KOPT-K1 (cell line): ENCODE measurements around the gene NEDD8.

ENCODE experiments used
- H3K27ac ChIP-seq: fragments of 200-600 bp; sonication (generic); 2 replicates; pipeline ENCODE4 v1.5.1; 2016; ENCODE audit warnings: antibody characterized with exemption, mild to moderate bottlenecking, low read depth, low read length; ENCODE audit not compliant: poor library complexity, severe bottlenecking
- H3K36me3 ChIP-seq: fragments of 200-600 bp; sonication (generic); 2 replicates; pipeline ENCODE4 v1.5.1; 2017; ENCODE audit warnings: antibody characterized with exemption, mild to moderate bottlenecking, low read length, moderate library complexity; ENCODE audit not compliant: insufficient read depth
- H3K9me3 ChIP-seq: fragments of 200-600 bp; sonication (generic); 2 replicates; pipeline ENCODE4 v1.5.1; 2017; ENCODE audit warnings: antibody characterized with exemption, low read length, mild to moderate bottlenecking; ENCODE audit not compliant: insufficient read depth, poor library complexity, severe bottlenecking

The NEDD8 gene

DNA sequence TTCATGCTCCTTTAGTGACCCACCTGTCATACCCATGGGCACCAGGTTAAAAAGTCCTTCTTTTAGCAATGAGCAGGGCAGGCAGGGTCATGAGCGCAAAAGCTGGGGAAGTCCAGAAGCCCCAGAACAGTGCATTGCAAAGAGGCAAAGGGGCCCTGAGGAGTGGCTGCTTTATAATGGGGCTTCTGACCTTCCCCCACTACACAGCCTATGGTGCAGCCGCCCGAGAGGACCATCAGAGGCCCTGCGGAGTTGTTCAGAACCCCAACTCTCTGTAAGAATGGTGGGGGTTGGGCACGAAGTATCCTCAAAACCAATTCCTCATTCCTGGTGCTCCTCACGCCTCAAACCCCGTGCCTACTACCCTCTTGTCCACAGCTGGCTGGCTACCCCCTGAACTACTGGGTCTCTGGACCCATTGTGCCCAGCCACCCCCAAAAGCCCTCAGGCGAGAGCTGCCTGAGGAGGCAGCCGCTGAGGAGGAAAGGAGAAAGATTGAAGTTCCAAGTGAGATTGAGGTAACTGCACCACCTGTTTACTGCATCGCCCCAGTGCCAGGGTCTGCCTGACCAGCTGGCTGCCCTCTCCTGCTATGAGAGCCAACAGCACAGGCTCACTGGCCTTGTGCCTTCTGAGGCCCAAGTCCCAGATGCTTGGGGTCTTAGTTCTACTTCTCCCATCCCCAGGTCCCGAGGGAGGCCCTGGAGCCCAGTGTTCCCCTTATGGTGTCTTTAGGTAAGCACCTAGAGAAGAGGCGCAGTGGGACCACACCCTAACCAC is 53.6 kb downstream of the NEDD8 start:
- H3K36me3 ChIP-seq: peaks cover 73% of the 10 kb centered on the region
- H3K9me3 ChIP-seq: no peaks in the 10 kb centered on the region
- no peak overlapping the region for H3K27ac ChIP-seq

DNA sequence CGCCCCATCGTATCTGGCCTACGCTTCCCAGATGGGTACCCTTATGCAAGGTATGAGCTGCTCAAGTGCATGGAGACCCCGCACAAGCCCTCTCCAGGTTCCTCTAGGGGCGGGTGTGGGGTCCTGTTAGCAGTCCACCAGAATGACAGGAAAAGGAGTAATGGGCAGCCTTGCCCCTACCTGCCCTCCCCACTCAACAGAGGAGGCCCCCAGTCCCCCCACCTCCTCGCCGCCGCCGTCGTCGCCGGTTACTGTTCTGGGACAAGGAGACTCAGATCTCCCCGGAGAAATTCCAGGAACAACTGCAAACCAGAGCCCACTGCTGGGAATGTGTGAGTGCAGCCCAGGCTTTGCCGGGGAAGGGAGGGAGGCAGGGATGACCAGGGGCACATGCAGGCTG is 54.3 kb downstream of the NEDD8 start:
- peaks cover 66% of the 10 kb centered on the region for H3K36me3 ChIP-seq
- no peak overlapping the region for H3K27ac ChIP-seq
- H3K9me3 ChIP-seq: no peaks in the 10 kb centered on the region

GRCh38 chr14:24177041-24177825 is 54.9 kb downstream of the NEDD8 start:
- H3K36me3 ChIP-seq: peaks cover 60% of the 10 kb centered on the region
- H3K27ac ChIP-seq: no peak overlapping the region
- no peaks in the 10 kb centered on the region for H3K9me3 ChIP-seq

DNA sequence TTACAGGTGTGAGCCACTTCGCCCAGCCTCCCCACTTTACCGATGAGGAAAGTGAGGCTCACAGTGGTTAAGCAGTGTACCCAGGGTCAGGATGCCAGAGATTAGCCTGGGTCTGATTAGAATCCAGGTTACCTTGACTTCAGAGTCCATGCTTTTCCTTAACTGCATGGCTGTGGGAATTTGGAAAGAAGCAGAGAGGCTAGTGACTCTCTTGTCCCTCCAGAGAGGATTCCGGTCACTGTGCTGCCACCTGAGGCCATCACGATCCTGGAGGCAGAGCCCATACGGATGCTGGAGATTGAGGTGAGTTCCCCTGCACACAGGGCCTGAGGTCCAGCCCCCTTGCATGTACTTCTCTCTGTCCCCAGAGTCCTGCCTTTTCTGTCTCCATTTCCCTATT is 55.6 kb downstream of the NEDD8 start:
- Histone ChIP-seq H3K36me3 (peaks cover 53% of the 10 kb centered on the region), H3K9me3 (no peaks in the 10 kb centered on the region), H3K27ac (no peak overlapping the region)

GRCh38 chr14:24172871-24173281 is 59.3 kb downstream of the NEDD8 start:
- Histone ChIP-seq H3K9me3 (no peaks in the 10 kb centered on the region), H3K36me3 (peaks cover 16% of the 10 kb centered on the region), H3K27ac (no peak overlapping the region)

DNA sequence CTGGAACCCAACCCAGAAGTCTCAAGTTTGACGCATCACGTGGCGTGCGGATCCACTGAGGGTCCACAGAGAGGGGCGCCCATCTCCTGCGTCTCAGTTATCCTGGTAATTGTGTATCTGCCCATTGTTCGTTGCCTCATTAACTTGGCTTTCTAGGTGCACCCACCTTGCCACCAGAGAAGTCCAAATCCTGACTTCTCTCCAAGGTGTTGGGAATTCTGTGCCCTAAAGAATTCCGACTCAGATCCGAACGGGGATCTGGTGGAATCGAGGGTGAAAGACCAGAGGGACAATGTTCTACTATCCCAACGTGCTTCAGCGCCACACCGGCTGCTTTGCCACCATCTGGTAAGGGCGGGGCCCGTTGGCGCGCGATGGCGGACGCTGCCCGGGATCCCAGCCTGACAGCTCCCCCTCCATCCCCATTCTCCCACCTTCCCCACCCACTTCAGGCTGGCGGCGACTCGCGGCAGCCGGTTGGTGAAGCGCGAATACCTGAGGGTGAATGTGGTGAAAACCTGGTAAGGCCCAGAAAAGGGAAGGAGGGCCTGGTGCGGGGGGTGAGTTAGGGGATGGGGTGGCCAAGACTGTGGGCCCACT is 59.8 kb downstream of the NEDD8 start:
- Histone ChIP-seq H3K36me3 (peaks cover 15% of the 10 kb centered on the region), H3K27ac (no peak overlapping the region), H3K9me3 (no peaks in the 10 kb centered on the region)

GRCh38 chr14:24171422-24172260 is 60.5 kb downstream of the NEDD8 start, which contains the start of gene REC8:
REC8 (plus strand) TSS chr14:24172080; CDS start chr14:24172553, 473 bp downstream.
- Histone ChIP-seq H3K9me3 (no peaks in the 10 kb centered on the region), H3K27ac (no peak within 1 kb of the TSS), H3K36me3 (peaks cover 11% of the 10 kb centered on the region; the same call in 1 of the 2 replicates)

DNA sequence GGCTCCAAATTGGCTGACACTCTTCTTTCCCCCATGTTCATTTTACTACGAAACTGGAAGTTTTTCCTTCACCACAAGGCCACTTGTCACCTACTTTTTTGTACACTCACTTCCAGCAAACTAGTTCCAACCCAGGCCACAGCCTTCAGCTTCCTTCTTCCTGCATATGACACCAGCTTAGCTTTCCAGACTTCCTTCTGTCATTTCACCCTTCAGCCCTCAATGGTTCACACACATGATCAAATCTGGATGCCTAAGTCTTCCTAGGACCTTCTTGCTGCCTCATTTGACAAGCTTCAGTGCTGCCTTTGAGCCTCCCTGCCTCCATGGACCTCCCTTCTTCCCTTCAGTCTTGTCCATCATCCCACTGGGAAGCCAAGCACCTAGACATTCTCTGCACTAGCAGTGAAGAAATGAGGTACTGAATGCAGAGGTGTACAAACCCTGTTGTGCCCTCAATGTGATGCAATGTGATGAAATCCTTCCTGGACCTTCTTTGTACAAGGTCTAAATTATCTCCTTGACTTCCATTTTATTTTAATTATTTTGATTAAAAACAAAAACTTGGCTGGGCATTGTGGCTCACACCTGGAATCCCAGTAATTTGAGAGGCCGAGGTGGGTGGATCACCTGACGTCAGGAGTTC is 64.6 kb downstream of the NEDD8 start:
- Histone ChIP-seq H3K36me3 (peaks cover 46% of the 10 kb centered on the region), H3K27ac (no peak overlapping the region), H3K9me3 (no peaks in the 10 kb centered on the region)
